KBM-7 (cell line): Measurements from ENCODE around the gene CHST12.

Experiments
- DNase-seq: peaks from one replicate; pipeline ENCODE4 v3.0.0-alpha.2; 2015
- in situ Hi-C: fragments of 300-500 bp; cut with MboI; formaldehyde crosslinking; loops from 2 replicates; pipeline ENCODE4 v1.14.3; 2020; ENCODE audit warnings: low sequenced_read_pairs, low pct_unique_long_range_greater_than_20kb, mixed read lengths

The CHST12 gene

DNA sequence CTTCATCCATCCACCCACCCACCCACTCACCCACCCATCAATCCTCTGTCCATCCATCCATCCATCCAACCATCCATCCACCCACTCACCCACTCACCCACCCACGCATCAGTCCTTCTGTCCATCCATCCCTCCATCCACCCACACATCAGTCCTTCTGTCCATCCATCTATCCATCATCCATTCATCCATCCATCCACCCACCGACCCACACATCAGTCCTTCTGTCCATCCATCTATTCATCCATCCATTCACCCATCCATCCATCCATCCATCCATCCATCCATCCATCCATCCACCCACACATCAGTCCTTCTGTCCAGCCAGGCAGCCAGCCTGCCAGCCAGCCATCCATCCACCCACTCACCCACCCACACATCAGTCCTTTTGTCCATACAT, 88.6 kb downstream of the CHST12 start:
- no peak for DNase-seq
- in situ Hi-C loops: no loop called here

DNA sequence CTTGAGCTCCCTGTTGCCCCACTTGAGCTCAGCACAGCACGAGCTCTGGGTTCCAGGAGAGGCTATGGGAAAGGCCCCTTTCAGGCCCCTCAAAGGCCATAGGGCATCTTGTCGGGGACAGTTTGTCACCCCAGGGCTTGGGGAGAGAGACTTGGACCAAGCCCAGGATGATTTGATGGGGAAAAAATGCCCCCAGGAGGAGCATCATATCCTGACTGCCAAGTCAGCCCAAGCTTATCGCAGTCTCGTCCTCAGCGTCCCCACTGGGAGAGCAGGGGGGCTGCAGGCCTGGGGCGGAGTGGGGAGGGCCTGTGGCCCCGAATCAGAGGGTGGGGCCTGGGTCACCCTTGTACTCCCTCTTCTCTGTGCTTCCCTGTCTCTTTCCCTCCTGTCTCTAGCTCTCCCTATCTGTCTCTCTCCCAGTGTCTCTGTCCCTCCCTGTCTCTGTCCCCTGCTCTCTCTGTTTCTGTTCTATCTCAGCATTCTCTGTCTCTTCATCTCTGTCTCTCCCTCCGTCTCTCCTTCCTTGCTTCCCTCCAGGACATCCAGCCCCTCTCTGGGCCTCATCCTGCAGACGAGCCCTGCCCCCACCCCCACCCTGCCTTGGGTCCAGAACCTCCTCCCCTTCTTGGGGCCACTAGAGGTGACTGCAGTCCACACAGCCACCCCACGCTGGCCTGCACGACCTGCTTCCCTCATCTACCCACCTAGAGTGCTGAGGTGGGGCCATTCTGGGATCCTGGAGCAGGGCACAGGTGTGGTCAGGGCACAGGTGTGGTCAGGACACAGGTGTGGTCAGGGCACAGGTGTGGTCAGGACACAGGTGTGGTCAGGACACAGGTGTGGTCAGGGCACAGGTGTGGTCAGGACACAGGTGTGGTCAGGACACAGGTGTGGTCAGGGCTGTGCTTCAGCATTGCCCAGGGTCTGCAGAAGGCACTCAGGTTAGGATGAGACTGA, 90.1 kb downstream of the CHST12 start:
- in situ Hi-C loops: no loop called here
- DNase-seq: no peak

DNA sequence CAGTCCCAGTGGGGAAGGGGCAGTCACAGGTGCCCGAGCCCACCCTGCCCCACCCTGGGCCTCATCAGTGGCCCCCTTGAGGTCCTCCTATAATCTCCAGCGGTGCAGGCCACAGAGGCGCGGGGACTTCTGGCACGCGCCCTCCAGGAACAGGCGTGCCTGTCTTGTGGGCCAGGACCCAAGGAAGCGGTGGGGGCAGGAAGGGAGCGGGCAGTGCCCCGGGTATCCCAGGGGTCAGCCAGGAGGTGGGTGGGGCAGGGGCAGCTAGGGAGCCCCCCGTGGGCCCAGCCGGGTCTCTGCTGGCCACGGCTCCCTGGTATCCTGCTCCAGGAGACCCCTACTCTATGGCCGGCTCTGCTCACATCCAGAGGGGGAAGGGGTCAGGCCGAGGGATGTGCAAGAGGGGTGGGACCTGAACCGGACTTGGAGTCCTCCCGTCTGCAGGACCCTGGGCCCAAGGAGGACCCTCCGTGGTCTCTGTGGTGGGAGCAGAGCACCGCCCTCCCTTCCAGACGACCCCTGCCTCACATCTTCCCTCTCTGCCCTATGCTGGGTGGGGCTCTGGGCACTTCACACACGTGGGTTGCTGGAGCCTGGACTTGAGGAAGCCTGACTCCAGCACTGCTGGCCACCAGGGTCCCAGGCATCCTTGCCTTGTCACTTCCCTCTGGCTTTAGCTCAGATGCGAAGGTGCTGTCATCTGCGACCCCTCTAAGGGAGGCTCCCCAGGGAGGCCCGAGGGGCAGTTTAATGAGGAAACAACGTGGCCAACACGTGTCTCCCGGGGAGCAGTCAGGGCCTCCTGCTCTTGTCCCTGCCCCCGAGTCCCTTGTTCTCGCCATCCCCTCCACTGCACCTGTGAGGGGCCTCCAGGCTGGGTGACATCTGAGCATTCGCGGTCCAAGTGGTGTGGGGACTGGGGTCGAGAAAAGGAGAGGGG, 91.0 kb downstream of the CHST12 start:
- in situ Hi-C loops: no loop called here
- DNase-seq: no peak

GRCh38 chr7:2495418-2496299, 92.2 kb downstream of the CHST12 start:
- in situ Hi-C loops: no loop called here
- DNase-seq: no peak

GRCh38 chr7:2496375-2496774, 93.0 kb downstream of the CHST12 start:
- DNase-seq: no peak
- in situ Hi-C loops: no loop called here

- DNase-seq: no peak
- in situ Hi-C loops: no loop called here
Measured at GRCh38 chr7:2497065-2497464, 93.7 kb downstream of the CHST12 start.

GRCh38 chr7:2497500-2498336, 94.3 kb downstream of the CHST12 start:
- in situ Hi-C loops: no loop called here
- DNase-seq: peak; percentile 48
